H9 (cell line): ENCODE data around the gene PRR35. TPM values are rescaled to one million over a fixed set of nuclear protein-coding genes. Genes with fewer than 3 reads are reported as not detected.

Experiments used
- DNase-seq: peaks from one replicate; pipeline ENCODE4 v3.0.0-alpha.2; 2017
- H2AFZ ChIP-seq: one replicate; pipeline ENCODE4 v1.6.1; 2013; ENCODE audit warnings: mild to moderate bottlenecking, low read length, control low read depth, moderate library complexity
- H2AK5ac ChIP-seq: 2 replicates; pipeline ENCODE4 v1.6.1; 2013; ENCODE audit warnings: low read length, control low read depth, mixed read lengths; ENCODE audit not compliant: insufficient read length
- H2BK120ac ChIP-seq: one replicate; pipeline ENCODE4 v1.6.1; 2013; ENCODE audit warnings: low read depth, mild to moderate bottlenecking, low read length, control low read depth, inconsistent platforms; ENCODE audit not compliant: poor library complexity, severe bottlenecking
- H2BK12ac ChIP-seq: 2 replicates; pipeline ENCODE4 v1.6.1; 2013; ENCODE audit warnings: low read length, control low read depth, mixed read lengths, low read depth; ENCODE audit not compliant: insufficient read length
- H2BK15ac ChIP-seq: 2 replicates; pipeline ENCODE4 v1.6.1; 2013; ENCODE audit warnings: low read depth, low read length, control low read depth
- H2BK20ac ChIP-seq: one replicate; pipeline ENCODE4 v1.6.1; 2013; ENCODE audit warnings: low read depth, mild to moderate bottlenecking, low read length, control low read depth, inconsistent platforms; ENCODE audit not compliant: poor library complexity, severe bottlenecking
- H2BK5ac ChIP-seq: 2 replicates; pipeline ENCODE4 v1.6.1; 2013; ENCODE audit warnings: low read length, control low read depth, mixed read lengths; ENCODE audit not compliant: insufficient read length
- H3K14ac ChIP-seq: 2 replicates; pipeline ENCODE4 v1.6.1; 2013; ENCODE audit warnings: low read length, control low read depth; ENCODE audit not compliant: insufficient read depth
- H3K18ac ChIP-seq: 2 replicates; pipeline ENCODE4 v1.6.1; 2013; ENCODE audit warnings: low read depth, mild to moderate bottlenecking, mixed read lengths, low read length, control low read depth; ENCODE audit not compliant: insufficient read length
- H3K23ac ChIP-seq: 2 replicates; pipeline ENCODE4 v1.6.1; 2013; ENCODE audit warnings: low read length, control low read depth, mixed read lengths, low read depth; ENCODE audit not compliant: insufficient read length
- H3K23me2 ChIP-seq: 2 replicates; pipeline ENCODE4 v1.6.1; 2013; ENCODE audit warnings: low read depth, mild to moderate bottlenecking, mixed read lengths, low read length, control low read depth; ENCODE audit not compliant: insufficient read length, poor library complexity, severe bottlenecking
- H3K27ac ChIP-seq: 2 replicates; pipeline ENCODE4 v1.5.1; 2013; ENCODE audit warnings: low read length, control low read depth, mixed read lengths, low read depth; ENCODE audit not compliant: insufficient read length
- H3K27me3 ChIP-seq: 2 replicates; pipeline ENCODE4 v1.6.1; 2013; ENCODE audit warnings: low read length, control low read depth, inconsistent platforms; ENCODE audit not compliant: insufficient read depth
- H3K4ac ChIP-seq: 2 replicates; pipeline ENCODE4 v1.6.1; 2013; ENCODE audit warnings: low read depth, mild to moderate bottlenecking, control low read depth, inconsistent platforms, low read length, moderate library complexity
- H3K4me1 ChIP-seq: 2 replicates; pipeline ENCODE4 v1.6.1; 2013; ENCODE audit warnings: low read length, control low read depth, inconsistent platforms; ENCODE audit not compliant: insufficient read depth
- H3K4me2 ChIP-seq: 2 replicates; pipeline ENCODE4 v1.6.1; 2013; ENCODE audit warnings: low read length, control low read depth, mixed read lengths; ENCODE audit not compliant: insufficient read length, insufficient read depth
- H3K56ac ChIP-seq: 2 replicates; pipeline ENCODE4 v1.6.1; 2013; ENCODE audit warnings: low read depth, mild to moderate bottlenecking, mixed read lengths, low read length, control low read depth; ENCODE audit not compliant: insufficient read length
- H3K79me1 ChIP-seq: 2 replicates; pipeline ENCODE4 v1.6.1; 2013; ENCODE audit warnings: low read depth, mild to moderate bottlenecking, moderate library complexity, low read length, control low read depth, inconsistent platforms; ENCODE audit not compliant: insufficient read depth, poor library complexity, severe bottlenecking
- H3K79me2 ChIP-seq: 2 replicates; pipeline ENCODE4 v1.6.1; 2013; ENCODE audit warnings: low read length, control low read depth, inconsistent platforms; ENCODE audit not compliant: insufficient read depth
- H3K9ac ChIP-seq: 2 replicates; pipeline ENCODE4 v1.6.1; 2013; ENCODE audit warnings: low read length, control low read depth, mixed read lengths; ENCODE audit not compliant: insufficient read length; ENCODE audit errors: extremely low read depth
- H3K9me3 ChIP-seq: one replicate; pipeline ENCODE4 v1.6.1; 2013; ENCODE audit warnings: low read depth, low read length, inconsistent platforms; ENCODE audit not compliant: control insufficient read depth
- H3T11ph ChIP-seq: one replicate; pipeline ENCODE4 v1.6.1; 2013; ENCODE audit warnings: mild to moderate bottlenecking, low read length, control low read depth, inconsistent platforms
- H4K20me1 ChIP-seq: one replicate; pipeline ENCODE4 v1.6.1; 2013; ENCODE audit not compliant: control insufficient read depth, insufficient read length, insufficient read depth
- H4K5ac ChIP-seq: 2 replicates; pipeline ENCODE4 v1.6.1; 2013; ENCODE audit warnings: low read depth, mild to moderate bottlenecking, mixed read lengths, low read length, control low read depth; ENCODE audit not compliant: insufficient read length
- H4K8ac ChIP-seq: replicated peaks from 2 replicates; pipeline ENCODE4 v1.6.1; 2013; ENCODE audit warnings: low read length, control low read depth, mixed read lengths, low read depth; ENCODE audit not compliant: insufficient read length
- H4K91ac ChIP-seq: 2 replicates; pipeline ENCODE4 v1.6.1; 2013; ENCODE audit warnings: low read depth, mild to moderate bottlenecking, moderate library complexity, mixed read lengths, low read length, control low read depth; ENCODE audit not compliant: insufficient read length
- H3K27ac Mint-ChIP-seq, 3 experiments: 2 replicates in 2 of 3; 3 replicates in 1 of 3; pipeline ENCODE4 v1.8.0; 2020 to 2021; ENCODE audit warnings: mixed read lengths in 3 of 3, mild to moderate bottlenecking in 1 of 3, moderate library complexity in 1 of 3
- H3K27me3 Mint-ChIP-seq: 2 replicates; pipeline ENCODE4 v1.8.0; 2021; ENCODE audit warnings: low read depth, mild to moderate bottlenecking, moderate library complexity, mixed read lengths
- H3K36me3 Mint-ChIP-seq, 3 experiments: 2 replicates in 2 of 3; 3 replicates in 1 of 3; pipeline ENCODE4 v1.8.0; 2020 to 2021; ENCODE audit warnings: low read depth in 3 of 3, mixed read lengths in 3 of 3; ENCODE audit not compliant: insufficient read depth in 1 of 3
- H3K4me1 Mint-ChIP-seq, 2 experiments: 2 replicates each; pipeline ENCODE4 v1.8.0; 2020; ENCODE audit warnings: mixed read lengths in 2 of 2
- H3K4me3 Mint-ChIP-seq, 2 experiments: 2 replicates in 1 of 2; 3 replicates in 1 of 2; pipeline ENCODE4 v1.8.0; 2020 to 2021; ENCODE audit warnings: mild to moderate bottlenecking in 2 of 2, mixed read lengths in 2 of 2, moderate library complexity in 1 of 2
- H3K9me3 Mint-ChIP-seq, 2 experiments: 2 replicates in 1 of 2; 3 replicates in 1 of 2; pipeline ENCODE4 v1.8.0; 2020; ENCODE audit warnings: mild to moderate bottlenecking in 2 of 2, mixed read lengths in 2 of 2, moderate library complexity in 1 of 2
- WGBS: extraction: QIAGEN DNeasy Blood & Tissue Kit; methylation state at CpG from one replicate; pipeline ENCODE4 v1.1.7; 2013; ENCODE audit warnings: missing lambda C conversion rate, low lambda C conversion rate, mixed read lengths; ENCODE audit not compliant: insufficient read length; ENCODE audit errors: extremely low coverage; 5-methylcytosine and 5-hydroxymethylcytosine counted together
- total RNA-seq: library from RNA; stranded (reverse); gene quantifications from 2 replicates; pipeline ENCODE4 v1.2.1, GENCODE V29; 2021
- TF ChIP-seq, protein P1 (sequence below): fragments of 200-600 bp; sonication (generic); conservative IDR thresholded peaks from 3 replicates; pipeline ENCODE4 v1.8.0; 2021; ENCODE audit warnings: antibody characterized with exemption, mild to moderate bottlenecking

PRR35 gene
- total RNA-seq, 1 experiment from 2014 or later: 0.33 TPM

GRCh38 chr16:521381-522210 lies 38.6 kb upstream of the PRR35 start:
- Histone ChIP-seq H2BK5ac (no peak overlapping the region), H3K23ac (no peak overlapping the region), H3K27ac (no peak overlapping the region), H4K8ac (no peak overlapping the region), H4K20me1 (no peaks in the 10 kb centered on the region), H3K56ac (no peak overlapping the region), H2AFZ (no peak overlapping the region), H3K9ac (no peak overlapping the region), H3K79me1 (no peaks in the 10 kb centered on the region), H3K27me3 (no peaks in the 10 kb centered on the region), H3T11ph (no peak overlapping the region), H2BK12ac (no peak overlapping the region), H3K4me1 (no peaks in the 10 kb centered on the region), H3K4me2 (no peak overlapping the region), H2BK15ac (no peak overlapping the region), H3K9me3 (no peaks in the 10 kb centered on the region), H3K14ac (no peak overlapping the region), H3K18ac (no peak overlapping the region), H3K23me2 (peaks cover 2% of the 10 kb centered on the region), H3K4ac (no peak overlapping the region), H2BK120ac (no peak overlapping the region), H4K5ac (no peak overlapping the region), H2BK20ac (no peak overlapping the region), H3K79me2 (no peaks in the 10 kb centered on the region; the same call in 1 of the 2 replicates), H2AK5ac (no peak overlapping the region), H4K91ac (no peak overlapping the region)
- Mint-ChIP-seq H3K27me3 (no peaks in the 10 kb centered on the region; the same call in 1 of the 2 replicates), H3K4me1 (peaks cover 6 to 7% of the 10 kb centered on the region in 2 experiments), H3K36me3 (peaks cover 0 to 20% (median 16%) of the 10 kb centered on the region in 3 experiments; a peak in 5 of 7 replicates), H3K4me3 (no peak overlapping the region), H3K9me3 (no peaks in the 10 kb centered on the region), H3K27ac (no peak overlapping the region)
- peak; percentile 86 for DNase-seq
- TF ChIP-seq, protein P1, sequence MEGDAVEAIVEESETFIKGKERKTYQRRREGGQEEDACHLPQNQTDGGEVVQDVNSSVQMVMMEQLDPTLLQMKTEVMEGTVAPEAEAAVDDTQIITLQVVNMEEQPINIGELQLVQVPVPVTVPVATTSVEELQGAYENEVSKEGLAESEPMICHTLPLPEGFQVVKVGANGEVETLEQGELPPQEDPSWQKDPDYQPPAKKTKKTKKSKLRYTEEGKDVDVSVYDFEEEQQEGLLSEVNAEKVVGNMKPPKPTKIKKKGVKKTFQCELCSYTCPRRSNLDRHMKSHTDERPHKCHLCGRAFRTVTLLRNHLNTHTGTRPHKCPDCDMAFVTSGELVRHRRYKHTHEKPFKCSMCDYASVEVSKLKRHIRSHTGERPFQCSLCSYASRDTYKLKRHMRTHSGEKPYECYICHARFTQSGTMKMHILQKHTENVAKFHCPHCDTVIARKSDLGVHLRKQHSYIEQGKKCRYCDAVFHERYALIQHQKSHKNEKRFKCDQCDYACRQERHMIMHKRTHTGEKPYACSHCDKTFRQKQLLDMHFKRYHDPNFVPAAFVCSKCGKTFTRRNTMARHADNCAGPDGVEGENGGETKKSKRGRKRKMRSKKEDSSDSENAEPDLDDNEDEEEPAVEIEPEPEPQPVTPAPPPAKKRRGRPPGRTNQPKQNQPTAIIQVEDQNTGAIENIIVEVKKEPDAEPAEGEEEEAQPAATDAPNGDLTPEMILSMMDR: peak; percentile 75
- no CpG with 5 or more reads among the region's 34 CpGs for WGBS
